Measurements from ENCODE around the gene ZNF446. TPM values are rescaled to one million over a fixed set of nuclear protein-coding genes. Genes with fewer than 3 reads are reported as not detected.
A peak's percentile ranks its signal among the peaks of the same experiment; 100 is the strongest.

Gene ZNF446
- total and polyA plus RNA-seq, 9 of the 15 experiments (the other 6 are each of a cell fraction or from before 2014, with no cell fraction given) = 0.07 to 4.8 (median 1.2) TPM

DNA sequence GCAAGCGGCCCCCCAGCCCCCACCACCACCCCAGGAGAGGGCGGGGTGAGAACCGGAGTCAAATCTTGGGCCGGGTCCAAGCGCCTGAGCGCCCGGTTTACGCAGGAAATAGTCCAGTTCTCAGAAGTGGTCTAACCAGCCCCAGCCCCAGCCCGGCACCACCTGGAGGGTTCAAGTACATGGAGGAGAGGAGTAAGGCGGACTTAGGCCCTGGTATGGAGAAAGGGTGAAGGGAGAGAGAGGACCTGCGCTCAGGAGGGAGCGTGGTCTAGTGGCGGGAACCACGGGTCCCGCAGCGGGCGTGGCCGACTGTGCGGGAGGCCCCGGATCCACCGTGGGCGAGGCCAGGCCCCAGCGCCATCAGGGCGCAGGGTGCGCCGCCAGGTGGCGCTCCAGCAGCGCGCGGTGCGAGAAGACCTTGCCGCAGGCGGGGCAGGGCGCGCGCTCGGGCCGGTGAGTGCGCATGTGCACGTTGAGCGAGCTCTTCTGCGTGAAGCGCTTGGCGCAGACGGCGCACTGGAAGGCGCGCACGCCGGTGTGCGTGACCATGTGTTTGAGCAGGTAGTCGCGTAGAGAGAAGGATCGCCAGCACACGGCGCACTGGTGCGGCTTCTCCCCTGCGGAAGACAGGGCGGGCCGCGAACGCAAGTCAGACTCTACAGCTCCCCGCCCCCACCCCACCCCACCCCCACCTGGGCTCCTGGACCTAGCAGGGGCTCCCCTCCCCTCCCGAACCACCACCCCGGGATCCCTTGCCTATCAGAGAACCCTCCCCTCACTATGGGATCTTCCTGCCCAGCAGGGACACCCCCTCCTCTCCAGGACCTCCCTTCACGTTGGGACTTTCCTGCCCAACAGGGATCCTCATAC, 37.8 kb downstream of the ZNF446 start (continued):
- peak; percentile 69 for TF ChIP-seq CCNT2 (IDR thresholded peaks at IDR 0.05; ENCODE audit: borderline replicate concordance, extremely low read depth, insufficient read length, low read depth, low read length)
- TF ChIP-seq ZNF197 (CRISPR knock-in tag; IDR thresholded peaks at IDR 0.05; ENCODE audit: low read depth) = 0 out of 2 replicates have a peak, but pooled peaks have one; percentile 40
- peak; percentile 54; the same call in 1 of the 2 replicates for TF ChIP-seq PHF8 (IDR thresholded peaks at IDR 0.05; ENCODE audit: borderline replicate concordance, low read length)
- TF ChIP-seq TRIM28 (IDR thresholded peaks at IDR 0.05) = no peak
- TF ChIP-seq IRF2 (CRISPR knock-in tag; IDR thresholded peaks at IDR 0.05) = 0 out of 2 replicates have a peak, but pooled peaks have one; percentile 16
- peak; percentile 91 to 92 for TF ChIP-seq MAZ (CRISPR knock-in tag; conservative IDR thresholded peaks at IDR 0.05 in 1 of 2, IDR thresholded peaks at IDR 0.05 in 1 of 2)
- TF ChIP-seq ARNT (IDR thresholded peaks at IDR 0.05) = no peak
- no peak for TF ChIP-seq ZNF174 (CRISPR knock-in tag; IDR thresholded peaks at IDR 0.05)
- TF ChIP-seq, protein P1, sequence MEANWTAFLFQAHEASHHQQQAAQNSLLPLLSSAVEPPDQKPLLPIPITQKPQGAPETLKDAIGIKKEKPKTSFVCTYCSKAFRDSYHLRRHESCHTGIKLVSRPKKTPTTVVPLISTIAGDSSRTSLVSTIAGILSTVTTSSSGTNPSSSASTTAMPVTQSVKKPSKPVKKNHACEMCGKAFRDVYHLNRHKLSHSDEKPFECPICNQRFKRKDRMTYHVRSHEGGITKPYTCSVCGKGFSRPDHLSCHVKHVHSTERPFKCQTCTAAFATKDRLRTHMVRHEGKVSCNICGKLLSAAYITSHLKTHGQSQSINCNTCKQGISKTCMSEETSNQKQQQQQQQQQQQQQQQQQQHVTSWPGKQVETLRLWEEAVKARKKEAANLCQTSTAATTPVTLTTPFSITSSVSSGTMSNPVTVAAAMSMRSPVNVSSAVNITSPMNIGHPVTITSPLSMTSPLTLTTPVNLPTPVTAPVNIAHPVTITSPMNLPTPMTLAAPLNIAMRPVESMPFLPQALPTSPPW (CRISPR knock-in tag; IDR thresholded peaks at IDR 0.05) = peak; percentile 65; the same call in 1 of the 2 replicates
- TF ChIP-seq, protein P2, sequence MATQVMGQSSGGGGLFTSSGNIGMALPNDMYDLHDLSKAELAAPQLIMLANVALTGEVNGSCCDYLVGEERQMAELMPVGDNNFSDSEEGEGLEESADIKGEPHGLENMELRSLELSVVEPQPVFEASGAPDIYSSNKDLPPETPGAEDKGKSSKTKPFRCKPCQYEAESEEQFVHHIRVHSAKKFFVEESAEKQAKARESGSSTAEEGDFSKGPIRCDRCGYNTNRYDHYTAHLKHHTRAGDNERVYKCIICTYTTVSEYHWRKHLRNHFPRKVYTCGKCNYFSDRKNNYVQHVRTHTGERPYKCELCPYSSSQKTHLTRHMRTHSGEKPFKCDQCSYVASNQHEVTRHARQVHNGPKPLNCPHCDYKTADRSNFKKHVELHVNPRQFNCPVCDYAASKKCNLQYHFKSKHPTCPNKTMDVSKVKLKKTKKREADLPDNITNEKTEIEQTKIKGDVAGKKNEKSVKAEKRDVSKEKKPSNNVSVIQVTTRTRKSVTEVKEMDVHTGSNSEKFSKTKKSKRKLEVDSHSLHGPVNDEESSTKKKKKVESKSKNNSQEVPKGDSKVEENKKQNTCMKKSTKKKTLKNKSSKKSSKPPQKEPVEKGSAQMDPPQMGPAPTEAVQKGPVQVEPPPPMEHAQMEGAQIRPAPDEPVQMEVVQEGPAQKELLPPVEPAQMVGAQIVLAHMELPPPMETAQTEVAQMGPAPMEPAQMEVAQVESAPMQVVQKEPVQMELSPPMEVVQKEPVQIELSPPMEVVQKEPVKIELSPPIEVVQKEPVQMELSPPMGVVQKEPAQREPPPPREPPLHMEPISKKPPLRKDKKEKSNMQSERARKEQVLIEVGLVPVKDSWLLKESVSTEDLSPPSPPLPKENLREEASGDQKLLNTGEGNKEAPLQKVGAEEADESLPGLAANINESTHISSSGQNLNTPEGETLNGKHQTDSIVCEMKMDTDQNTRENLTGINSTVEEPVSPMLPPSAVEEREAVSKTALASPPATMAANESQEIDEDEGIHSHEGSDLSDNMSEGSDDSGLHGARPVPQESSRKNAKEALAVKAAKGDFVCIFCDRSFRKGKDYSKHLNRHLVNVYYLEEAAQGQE (IDR thresholded peaks at IDR 0.05; ENCODE audit: borderline replicate concordance) = peak; percentile 71
- TF ChIP-seq, protein P2 (CRISPR knock-in tag; IDR thresholded peaks at IDR 0.05; ENCODE audit: low read depth) = peak; percentile 51; the same call in 1 of the 2 replicates
- TF ChIP-seq NCOR1 (IDR thresholded peaks at IDR 0.05) = 0 out of 2 replicates have a peak, but pooled peaks have one; percentile 22
- TF ChIP-seq, protein P3, sequence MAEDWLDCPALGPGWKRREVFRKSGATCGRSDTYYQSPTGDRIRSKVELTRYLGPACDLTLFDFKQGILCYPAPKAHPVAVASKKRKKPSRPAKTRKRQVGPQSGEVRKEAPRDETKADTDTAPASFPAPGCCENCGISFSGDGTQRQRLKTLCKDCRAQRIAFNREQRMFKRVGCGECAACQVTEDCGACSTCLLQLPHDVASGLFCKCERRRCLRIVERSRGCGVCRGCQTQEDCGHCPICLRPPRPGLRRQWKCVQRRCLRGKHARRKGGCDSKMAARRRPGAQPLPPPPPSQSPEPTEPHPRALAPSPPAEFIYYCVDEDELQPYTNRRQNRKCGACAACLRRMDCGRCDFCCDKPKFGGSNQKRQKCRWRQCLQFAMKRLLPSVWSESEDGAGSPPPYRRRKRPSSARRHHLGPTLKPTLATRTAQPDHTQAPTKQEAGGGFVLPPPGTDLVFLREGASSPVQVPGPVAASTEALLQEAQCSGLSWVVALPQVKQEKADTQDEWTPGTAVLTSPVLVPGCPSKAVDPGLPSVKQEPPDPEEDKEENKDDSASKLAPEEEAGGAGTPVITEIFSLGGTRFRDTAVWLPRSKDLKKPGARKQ (CRISPR knock-in tag; IDR thresholded peaks at IDR 0.05) = no peak
- TF ChIP-seq JUND (IDR thresholded peaks at IDR 0.05; ENCODE audit: borderline replicate concordance, low read depth, low read length) = 0 out of 2 replicates have a peak, but pooled peaks have one; percentile 43
- TF ChIP-seq JUND (tag; IDR thresholded peaks at IDR 0.05; ENCODE audit: borderline replicate concordance, low read depth, low read length) = peak; percentile 55; the same call in 1 of the 3 replicates
- TF ChIP-seq ZNF354B (CRISPR knock-in tag; IDR thresholded peaks at IDR 0.05) = no peak
